GM21786 (cell line): ENCODE measurements around the gene SNRNP70.
A peak's percentile ranks its signal among the peaks of the same experiment; 100 is the strongest.
"Not testable (repeated sequence)": the region's sequence is repeated elsewhere in the genome, so short reads cannot be mapped to it uniquely, and the experiment has no call there.

Experiments
- ATAC-seq: cut with Tn5 transposase; IDR thresholded peaks from one replicate; pipeline ENCODE4 v1.9.1; 2021; ENCODE audit not compliant: unreplicated experiment

The SNRNP70 gene, protein sequence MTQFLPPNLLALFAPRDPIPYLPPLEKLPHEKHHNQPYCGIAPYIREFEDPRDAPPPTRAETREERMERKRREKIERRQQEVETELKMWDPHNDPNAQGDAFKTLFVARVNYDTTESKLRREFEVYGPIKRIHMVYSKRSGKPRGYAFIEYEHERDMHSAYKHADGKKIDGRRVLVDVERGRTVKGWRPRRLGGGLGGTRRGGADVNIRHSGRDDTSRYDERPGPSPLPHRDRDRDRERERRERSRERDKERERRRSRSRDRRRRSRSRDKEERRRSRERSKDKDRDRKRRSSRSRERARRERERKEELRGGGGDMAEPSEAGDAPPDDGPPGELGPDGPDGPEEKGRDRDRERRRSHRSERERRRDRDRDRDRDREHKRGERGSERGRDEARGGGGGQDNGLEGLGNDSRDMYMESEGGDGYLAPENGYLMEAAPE

GRCh38 chr19:49085020-49085867 lies at the start of gene SNRNP70:
SNRNP70 (plus strand) TSS chr19:49085451; CDS start chr19:49086415, 964 bp downstream.
- ATAC-seq = peak; percentile 86

DNA sequence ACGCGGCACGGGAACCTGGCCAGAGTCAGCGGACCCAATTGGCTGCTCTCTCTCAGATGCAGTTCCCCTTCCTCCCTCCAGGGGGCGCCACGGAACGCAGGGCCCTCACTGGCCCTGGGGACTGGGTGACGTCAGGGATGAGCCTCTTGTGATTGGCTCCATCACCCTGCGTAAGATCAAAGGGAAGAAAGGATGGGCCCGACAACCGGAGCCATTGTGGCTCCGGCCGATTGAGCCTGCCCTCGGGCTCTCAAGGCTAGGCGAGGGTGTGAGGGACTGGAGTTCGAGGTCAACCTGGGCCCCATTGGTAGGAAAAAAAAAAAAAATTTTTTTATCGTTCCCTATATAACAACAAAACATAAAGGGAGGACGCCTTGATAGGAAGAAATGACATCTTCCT lies 48.4 kb upstream of the SNRNP70 start, which contains the start of gene CGB1:
TSS of gene CGB1 (minus strand) at position 81 of the 400 bp plus-strand sequence. CDS start 184 bp downstream, outside the sequence.
- not testable (repeated sequence) for ATAC-seq

DNA sequence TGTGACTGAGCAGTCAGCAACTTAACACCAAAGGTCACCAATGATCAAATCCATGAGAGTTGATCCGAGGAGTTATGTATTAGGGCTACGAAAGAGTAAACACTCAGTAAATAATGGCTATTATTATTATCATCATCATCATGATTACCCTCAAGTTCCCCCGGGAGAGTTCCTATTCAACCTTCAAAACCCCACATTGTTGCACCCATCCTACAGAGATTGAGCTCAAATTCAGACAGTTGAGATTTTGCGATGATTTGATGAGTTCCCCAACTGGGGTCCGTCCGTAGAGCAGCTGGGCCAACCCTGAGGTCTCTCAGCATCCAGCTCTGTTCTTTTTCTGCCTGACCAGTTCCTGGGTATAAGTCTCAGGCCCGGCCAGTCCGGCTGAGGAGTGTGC lies 47.1 kb upstream of the SNRNP70 start:
- ATAC-seq = not testable (repeated sequence)

GRCh38 chr19:49038557-49039276 lies 46.5 kb upstream of the SNRNP70 start:
- ATAC-seq = not testable (repeated sequence)

- not testable (repeated sequence) for ATAC-seq
Observed at GRCh38 chr19:49039736-49040135, 45.5 kb upstream of the SNRNP70 start.

DNA sequence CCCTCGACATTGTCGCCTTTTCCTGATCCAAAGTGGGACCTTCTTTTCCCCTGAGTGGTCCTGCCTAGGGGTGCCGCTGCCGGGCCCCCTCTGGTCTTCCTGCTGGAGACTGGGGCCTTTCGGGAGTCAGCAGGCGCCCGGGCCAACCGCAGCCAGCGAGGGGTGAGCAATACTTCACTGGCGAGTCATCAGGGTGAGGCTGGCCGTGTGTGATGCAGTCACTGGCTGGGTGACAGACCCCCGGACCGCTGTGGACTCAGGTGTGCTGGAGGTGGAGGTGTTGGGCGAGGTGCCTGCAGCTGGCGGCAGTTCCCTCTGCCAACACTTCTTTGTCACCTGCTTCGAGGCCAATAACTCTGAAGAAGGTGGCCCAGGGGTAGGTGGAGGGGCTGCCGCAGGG lies 43.1 kb upstream of the SNRNP70 start:
- no peak for ATAC-seq

DNA sequence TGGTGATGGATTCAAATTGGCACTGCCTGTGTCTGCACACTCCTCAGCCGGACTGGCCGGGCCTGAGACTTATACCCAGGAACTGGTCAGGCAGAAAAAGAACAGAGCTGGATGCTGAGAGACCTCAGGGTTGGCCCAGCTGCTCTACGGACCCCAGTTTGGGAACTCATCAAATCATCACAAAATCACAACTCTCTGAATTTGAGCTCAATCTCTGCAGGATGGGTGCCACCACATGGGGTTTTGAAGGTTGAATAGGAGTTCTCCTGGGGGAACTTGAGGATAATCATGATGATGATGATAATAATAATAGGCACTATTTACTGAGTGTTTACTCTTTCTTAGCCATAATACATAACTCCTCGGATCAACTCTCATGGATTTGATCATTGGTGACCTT lies 42.6 kb upstream of the SNRNP70 start:
- ATAC-seq = not testable (repeated sequence)

DNA sequence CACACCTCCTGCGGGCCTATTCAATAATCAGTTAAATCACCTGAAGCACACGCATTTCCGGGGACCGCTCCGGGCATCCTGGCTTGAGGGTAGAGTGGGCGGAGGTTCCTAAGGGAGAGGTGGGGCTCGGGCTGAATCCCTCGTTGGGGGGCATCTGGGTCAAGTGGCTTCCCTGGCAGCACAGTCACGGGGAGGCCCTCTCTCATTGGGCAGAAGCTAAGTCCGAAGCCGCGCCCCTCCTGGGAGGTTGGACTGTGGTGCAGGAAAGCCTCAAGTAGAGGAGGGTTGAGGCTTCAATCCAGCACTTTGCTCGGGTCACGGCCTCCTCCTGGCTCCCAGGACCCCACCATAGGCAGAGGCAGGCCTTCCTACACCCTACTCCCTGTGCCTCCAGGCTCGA lies 41.7 kb upstream of the SNRNP70 start, which contains the start of gene CGB5:
TSS of gene CGB5 (plus strand) at position 301 of the 400 bp plus-strand sequence. CDS start 362 bp downstream, outside the sequence.
- not testable (repeated sequence) for ATAC-seq

DNA sequence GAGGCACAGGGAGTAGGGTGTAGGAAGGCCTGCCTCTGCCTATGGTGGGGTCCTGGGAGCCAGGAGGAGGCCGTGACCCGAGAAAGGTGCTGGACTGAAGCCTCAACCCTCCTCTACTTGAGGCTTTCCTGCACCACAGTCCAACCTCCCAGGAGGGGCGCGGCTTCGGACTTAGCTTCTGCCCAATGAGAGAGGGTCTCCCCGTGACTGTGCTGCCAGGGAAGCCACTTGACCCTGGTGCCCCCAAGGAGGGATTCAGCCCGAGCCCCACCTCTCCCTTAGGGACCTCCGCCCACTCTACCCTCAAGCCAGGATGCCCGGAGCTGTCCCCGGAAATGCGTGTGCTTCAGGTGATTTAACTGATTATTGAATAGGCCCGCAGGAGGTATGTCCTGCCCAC lies 36.2 kb upstream of the SNRNP70 start, which contains the start of gene CGB8:
TSS of gene CGB8 (minus strand) at position 101 of the 400 bp plus-strand sequence. CDS start 372 bp downstream, outside the sequence.
- ATAC-seq = not testable (repeated sequence)

GRCh38 chr19:49049834-49050233 lies 35.4 kb upstream of the SNRNP70 start:
- ATAC-seq = not testable (repeated sequence)

DNA sequence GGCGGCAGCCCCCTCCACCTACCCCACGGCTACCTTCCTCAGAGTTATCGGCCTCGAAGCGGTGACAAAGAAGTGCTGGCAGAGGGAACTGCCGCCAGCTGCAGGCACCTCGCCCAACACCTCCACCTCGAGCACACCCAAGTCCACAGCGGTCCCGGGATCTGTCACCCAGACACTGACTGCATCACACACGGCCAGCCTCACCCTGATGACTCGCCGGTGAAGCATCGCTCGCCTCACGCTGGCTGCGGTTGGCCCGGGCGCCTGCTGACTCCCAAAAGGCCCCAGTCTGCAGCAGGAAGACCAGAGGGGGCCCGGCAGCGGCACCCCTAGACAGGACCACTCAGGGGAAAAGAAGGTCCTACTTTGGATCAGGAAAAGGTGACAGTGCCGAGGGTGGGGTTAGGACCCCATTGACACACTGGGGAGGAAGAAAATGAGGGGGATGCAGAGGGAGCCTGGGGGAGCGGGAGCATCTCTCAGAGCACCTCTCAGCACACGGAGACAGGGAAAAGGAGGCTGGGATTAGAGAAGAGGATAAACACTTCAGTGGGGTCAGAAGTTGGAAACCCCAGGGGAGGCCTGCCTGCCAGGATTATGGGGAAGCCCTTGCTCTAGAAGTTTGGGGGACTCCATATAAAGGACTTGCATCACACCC lies 34.7 kb upstream of the SNRNP70 start:
- ATAC-seq = not testable (repeated sequence)

DNA sequence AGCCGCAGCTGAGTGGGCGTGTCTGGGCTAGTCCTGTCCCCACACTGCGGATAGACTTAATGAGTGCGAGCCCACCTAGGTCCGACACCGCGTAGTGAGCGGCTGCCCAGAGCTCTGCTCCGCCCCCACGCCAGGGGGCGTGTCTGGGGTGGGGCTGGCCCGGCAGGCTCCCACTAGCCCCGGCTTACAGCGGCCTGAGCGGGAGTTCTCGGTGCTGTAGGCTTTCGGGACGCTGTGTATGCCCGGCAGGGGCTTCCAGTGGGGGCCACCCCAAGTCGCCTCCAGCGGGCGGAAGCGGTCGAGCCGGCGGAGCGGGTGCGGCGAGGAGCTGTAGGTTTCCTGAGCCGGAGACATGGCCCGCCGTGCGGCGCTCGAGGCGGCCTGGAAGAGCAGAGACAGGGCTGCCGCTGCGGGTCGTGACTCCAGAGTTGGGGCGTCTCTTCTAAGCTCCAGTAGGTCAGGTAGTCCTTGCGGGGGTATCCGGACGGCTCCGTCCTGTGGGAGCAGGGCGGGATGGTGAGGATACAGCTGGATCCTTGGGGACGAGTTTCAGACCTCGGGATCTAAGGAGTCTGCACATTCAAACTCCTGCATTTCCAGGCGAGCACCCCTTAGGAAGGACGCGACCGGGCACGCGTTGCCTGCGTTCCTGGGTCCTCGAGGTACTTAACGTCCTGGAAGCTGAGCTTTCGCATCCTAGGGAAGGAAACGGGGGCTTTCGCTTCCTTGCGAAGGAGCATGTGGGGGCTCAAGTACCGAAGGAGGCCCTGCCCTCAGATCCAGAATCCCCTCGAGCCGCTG lies 28.9 kb upstream of the SNRNP70 start:
- ATAC-seq = no peak

GRCh38 chr19:49056902-49057596 lies 28.2 kb upstream of the SNRNP70 start:
- not testable (repeated sequence) for ATAC-seq

DNA sequence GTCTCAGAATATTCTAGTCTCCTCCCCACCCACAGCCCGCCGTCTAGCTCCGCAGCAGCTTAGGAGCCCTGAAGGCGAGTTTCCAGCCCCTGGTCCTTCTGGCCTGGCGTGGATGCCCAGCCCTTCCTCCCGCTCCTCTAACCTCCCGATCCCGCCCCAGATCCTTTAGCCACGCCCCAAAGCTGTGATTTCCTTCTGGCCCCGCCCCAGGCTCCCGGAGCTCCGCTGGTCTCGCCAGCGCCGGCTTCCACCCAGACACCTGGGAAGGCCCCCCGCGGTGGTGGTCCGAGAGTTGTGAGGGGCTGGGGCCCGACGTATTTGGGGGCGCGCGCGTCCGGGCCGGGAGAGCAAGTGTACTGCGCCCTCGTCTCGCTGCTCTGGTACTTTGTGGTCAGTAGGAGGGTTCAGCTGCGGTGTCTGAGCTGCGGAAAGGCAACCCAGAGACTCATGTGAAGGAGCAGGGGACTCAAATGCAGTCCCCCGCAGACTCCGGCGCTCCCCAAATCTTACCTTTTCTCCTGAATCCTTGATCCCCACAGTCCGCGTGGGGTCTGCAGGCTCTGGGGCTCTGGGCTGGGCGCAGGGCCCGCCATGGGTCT lies 27.5 kb upstream of the SNRNP70 start, which contains the start of gene CGB7:
TSS of gene CGB7 (minus strand) at position 114 of the 599 bp plus-strand sequence. CDS start 2,374 bp downstream, outside the sequence.
- no peak for ATAC-seq

DNA sequence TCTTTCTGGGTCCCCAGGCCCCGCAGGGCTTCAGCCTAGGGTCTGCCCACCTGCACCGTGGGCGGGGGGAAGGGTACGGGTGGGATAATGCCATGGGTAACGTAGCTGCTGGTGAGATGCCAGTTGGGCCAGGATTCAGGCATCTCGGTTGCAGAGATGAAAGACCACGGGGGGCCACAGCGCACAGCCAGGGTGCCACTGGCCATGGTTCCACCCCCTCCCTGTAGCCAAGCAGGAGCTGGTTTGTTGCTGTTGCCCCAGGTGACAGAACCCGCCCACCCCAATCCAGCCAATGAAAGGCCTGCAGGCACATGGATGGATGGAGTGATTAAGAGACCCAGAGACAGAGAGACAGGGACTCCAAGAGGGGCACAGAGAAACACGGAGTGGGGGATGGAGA lies 26.7 kb upstream of the SNRNP70 start:
- no peak for ATAC-seq

GRCh38 chr19:49059053-49059452 lies 26.2 kb upstream of the SNRNP70 start:
- no peak for ATAC-seq

GRCh38 chr19:49061000-49061399 lies 24.3 kb upstream of the SNRNP70 start:
- ATAC-seq = no peak

DNA sequence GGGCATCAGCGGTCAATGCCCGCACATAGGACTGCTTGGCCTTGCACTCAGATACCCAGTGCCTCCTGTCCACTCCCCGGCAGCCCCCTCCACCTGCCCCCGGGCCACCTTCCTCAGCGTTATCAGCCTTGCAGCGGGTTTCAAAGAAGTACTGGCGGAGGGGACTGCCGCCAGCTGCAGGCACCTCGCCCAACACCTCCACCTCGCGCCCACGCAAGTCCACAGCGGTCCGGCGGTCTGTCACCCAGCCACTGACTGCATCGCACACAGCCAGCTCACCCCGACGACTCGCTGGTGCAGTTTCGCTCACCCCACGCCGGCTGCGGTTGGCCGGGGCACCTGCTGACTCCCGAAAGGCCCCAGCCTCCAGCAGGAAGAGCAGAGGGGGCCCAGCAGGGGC lies 23.8 kb upstream of the SNRNP70 start:
- ATAC-seq = no peak
